GM21717 (cell line): ENCODE measurements around the gene CEP68.
"Not testable (repeated sequence)": the region's sequence is repeated elsewhere in the genome, so short reads cannot be mapped to it uniquely, and the experiment has no call there.

ENCODE experiments used
- ATAC-seq: cut with Tn5 transposase; IDR thresholded peaks from one replicate; pipeline ENCODE4 v1.9.1; 2021; ENCODE audit warnings: mild to moderate bottlenecking, moderate library complexity; ENCODE audit not compliant: unreplicated experiment

Gene CEP68, protein sequence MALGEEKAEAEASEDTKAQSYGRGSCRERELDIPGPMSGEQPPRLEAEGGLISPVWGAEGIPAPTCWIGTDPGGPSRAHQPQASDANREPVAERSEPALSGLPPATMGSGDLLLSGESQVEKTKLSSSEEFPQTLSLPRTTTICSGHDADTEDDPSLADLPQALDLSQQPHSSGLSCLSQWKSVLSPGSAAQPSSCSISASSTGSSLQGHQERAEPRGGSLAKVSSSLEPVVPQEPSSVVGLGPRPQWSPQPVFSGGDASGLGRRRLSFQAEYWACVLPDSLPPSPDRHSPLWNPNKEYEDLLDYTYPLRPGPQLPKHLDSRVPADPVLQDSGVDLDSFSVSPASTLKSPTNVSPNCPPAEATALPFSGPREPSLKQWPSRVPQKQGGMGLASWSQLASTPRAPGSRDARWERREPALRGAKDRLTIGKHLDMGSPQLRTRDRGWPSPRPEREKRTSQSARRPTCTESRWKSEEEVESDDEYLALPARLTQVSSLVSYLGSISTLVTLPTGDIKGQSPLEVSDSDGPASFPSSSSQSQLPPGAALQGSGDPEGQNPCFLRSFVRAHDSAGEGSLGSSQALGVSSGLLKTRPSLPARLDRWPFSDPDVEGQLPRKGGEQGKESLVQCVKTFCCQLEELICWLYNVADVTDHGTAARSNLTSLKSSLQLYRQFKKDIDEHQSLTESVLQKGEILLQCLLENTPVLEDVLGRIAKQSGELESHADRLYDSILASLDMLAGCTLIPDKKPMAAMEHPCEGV

DNA sequence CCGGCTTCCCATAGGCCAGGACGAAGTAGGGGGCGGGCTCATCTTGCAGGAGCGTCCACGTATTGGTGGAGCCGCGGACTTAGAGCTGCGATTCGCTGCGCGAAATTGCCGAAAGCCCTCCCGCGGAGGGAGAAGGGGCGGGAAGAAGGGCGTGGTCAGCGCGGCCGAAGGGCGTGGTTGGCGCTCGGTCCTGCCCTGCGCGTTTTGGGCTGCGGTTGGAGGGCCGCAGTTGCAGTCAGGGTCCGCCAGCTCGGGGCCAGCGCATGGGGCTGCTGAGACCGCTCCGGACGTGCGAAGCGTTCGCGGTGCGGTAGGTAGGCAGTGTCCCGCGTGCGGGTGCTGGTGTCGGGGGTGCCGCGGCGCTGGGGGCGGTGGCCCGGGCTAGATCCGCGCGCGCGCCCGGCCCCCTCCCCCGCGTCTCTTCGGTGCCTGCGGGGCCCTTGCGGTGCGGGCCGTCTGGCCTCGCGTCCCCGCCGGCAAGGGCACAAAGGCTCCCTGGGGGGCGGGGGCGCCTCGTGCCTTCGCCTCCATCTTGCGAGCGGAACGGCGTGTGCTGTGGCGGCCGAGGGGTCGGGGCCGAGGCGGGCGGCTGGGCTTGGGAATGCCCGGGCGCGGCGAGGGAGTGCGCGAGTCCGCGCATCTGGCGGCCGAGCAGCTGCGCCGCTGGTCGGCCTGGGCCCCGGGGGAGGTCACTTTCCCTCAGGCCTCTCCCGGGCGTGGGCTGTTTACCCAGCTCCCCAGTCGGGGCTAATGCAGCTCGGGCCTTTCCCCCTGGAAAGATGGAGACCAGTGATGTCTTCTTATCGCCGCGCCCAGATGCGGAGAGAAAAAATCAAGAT lies at the start of gene CEP68:
Gene CEP68, plus strand, starts transcription at position 202 of the 839 bp plus-strand sequence. CDS start 13,029 bp downstream, outside the sequence.
- peak; percentile 85 for ATAC-seq

- ATAC-seq, result no peak
Observed at GRCh38 chr2:65013776-65014175, 42.4 kb upstream of the CEP68 start.

DNA sequence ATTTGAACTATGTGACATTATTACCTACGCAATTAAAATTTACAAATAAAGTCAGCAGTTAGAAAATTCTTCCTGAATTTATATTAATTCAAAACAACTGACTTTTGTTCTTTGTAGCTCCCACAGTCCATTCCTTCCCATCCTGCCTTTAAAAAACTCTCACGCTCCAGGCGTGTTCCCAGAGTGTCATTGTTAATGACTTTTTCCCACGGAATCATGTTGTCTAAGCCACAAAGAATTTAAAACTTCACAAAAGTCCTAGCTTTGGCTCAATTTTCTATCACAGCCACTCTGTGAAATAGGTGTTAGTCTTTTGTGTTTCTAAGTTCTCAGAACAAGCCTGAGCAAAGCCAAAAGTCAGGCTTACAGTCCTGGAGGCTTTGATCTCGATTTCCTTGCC lies 40.5 kb upstream of the CEP68 start:
- ATAC-seq, result no peak

DNA sequence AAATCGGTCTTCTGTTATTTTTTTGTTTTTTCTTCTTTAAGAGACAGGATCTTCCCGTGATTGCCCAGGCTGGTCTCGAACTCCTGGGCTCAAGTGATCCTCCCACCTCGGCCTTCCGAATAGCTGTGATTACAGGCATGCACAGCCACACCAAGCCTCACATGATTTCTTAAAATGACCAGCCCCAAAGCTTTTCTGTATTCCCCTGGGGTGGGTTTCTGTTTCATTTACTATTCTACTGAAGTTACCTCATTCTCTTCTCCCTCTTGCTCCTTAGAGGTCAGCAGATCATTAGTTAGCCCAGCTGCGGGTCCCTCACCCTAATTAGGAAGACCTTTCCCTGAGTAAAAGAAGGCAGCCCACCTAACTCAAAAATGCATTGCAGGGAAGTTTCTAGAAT lies 39.4 kb upstream of the CEP68 start:
- peak; percentile 62 for ATAC-seq

- ATAC-seq, result no peak
Observed at GRCh38 chr2:65017335-65017734, 38.9 kb upstream of the CEP68 start.

DNA sequence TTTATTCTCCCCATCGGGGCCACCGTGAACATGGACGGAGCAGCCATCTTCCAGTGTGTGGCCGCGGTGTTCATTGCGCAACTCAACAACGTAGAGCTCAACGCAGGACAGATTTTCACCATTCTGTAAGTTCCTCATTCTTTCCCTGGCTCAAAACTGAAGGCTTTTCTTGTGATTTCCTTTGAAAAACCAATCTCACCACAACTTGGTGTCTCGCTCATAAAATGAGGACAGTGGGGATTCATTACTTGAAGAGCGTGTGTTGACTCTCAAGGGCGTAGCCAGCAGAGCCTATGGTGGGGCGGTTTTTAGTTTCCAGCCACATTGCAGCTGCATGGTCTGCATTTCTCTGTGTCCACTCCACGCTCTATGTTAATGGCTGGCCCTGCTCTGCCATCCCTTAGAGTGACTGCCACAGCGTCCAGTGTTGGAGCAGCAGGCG lies 38.1 kb upstream of the CEP68 start:
- no peak for ATAC-seq

GRCh38 chr2:65019010-65019409 lies 37.2 kb upstream of the CEP68 start:
- no peak for ATAC-seq

DNA sequence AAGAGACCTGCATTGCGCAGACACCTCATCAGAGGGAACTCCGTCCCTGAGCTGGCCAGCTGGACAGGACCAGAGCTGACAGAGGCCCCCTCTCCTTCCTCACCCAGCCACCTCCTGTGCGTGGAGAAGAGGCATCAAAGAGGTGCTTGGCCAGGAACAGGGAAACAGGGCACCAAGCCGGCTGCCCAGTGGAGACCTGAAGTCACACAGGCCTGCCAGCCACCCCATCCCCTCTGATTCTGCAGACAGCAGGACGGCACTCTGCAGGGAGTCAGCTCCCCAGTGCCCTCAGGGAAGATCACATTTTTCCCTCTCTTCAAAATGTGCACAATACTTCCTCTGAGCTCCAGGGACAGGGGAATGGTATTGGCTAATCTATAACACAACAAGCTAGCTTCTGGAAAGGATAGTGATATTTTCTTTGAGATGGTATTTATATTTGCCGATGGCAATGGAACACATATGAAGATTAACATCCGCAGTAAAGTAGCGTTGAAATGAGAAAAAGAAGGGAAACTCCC lies 36.5 kb upstream of the CEP68 start:
- ATAC-seq, result no peak

GRCh38 chr2:65020251-65020650 lies 36.0 kb upstream of the CEP68 start:
- ATAC-seq, result not testable (repeated sequence)

GRCh38 chr2:65020943-65021528 lies 35.2 kb upstream of the CEP68 start:
- no peak for ATAC-seq

GRCh38 chr2:65021709-65022108 lies 34.5 kb upstream of the CEP68 start:
- no peak for ATAC-seq

DNA sequence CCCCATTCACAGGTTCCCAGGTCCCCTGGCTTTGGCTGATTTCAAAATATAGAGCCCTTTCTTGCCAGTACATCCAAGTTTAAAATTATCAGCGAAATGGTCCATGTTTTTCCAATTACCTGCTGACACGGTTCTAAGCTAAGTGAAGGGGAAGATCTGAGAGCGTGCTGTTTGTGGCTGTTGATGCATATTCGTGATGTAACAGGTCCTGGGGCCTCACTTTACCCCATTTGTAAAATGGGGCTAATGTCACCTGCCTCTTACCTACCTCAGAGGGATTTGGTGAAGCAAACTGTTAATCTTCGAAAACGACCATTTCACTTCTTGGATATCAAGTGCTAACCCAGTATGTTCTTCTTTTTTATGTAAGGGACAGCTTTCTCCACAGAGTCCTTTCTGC lies 34.0 kb upstream of the CEP68 start:
- no peak for ATAC-seq

DNA sequence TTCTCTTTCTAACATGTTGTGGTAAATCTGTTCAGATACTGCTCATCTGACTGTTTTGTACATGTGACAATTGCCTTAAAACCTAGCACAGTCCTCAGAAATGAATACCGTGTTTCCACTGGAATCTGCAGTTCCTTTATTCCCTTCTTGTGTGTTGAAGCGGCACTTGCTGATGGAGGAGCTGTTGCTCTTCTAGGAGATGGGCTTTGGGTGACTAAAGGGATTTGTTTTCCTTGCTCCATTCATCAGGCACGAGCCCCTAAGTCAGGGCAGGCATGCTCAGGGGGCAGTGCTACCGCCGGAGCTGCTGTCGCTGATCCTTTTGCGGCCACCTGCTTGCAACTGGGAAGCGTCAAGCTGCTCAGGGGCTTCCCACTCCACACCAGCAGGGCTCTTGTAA lies 32.5 kb upstream of the CEP68 start:
- no peak for ATAC-seq

DNA sequence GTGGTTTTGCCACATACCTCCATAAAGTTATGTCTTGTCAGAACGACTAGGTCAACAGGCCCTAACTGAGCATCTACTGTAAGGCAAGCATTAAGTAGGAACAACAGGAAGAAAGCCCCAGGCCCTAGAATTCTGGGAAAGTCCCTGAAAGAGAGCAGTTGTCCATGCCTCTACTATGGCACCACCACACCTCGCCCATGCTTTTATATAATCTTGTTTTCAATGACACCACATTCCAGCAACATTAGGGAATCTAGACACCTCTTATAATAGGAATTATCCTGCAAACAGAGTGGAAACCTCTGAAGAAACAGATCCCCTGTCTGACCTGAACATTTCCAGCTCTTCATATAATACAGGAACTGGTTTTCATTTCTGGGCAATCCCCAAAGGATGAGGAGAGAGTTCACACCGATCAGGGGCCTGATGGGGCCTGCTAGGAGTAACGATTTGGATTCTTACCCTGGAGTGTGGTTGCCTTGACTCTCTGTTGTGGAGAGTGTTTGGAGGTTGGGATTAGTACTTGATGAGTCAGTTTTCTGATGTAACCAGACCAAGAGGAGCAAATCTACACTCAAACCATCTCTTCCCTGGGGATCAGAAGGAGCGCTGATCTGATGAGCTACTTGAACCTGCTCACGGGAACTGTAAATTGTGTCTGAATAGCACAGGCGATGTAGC lies 31.9 kb upstream of the CEP68 start:
- ATAC-seq, result no peak

- ATAC-seq, result no peak
Observed at GRCh38 chr2:65025453-65026123, 30.6 kb upstream of the CEP68 start.

GRCh38 chr2:65026154-65026553 lies 30.1 kb upstream of the CEP68 start:
- no peak for ATAC-seq

GRCh38 chr2:65026704-65027464 lies 29.3 kb upstream of the CEP68 start:
- no peak for ATAC-seq

DNA sequence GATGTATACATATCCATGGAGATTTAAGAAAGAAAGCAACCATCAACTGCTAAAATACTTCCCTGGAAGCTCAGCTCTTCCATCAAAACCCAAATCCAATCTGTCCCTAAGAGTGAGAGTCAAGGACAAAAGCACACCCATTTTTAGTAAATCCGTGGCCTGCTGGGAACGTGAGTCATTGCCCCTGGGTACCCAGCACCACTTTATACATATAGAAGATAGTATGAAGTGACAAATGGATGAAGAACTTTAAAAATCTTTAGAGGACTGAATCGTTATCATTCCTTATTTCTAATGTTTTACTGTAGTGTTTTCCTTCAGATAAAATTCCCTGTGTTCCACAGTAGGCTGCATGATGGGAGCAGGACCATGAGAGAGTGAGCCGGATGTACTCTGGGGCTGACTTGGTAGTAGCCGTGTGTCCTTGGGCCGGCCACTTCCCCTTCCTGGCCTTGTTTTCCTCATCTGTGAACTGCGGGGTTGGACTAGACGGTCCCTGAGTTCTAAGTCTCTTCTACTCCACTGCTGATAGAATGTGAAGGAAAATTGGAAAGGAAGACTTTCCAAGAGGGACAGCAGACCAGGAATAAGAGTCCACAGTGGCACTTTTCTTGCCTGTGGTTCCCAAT lies 28.5 kb upstream of the CEP68 start:
- no peak for ATAC-seq
